ENCODE data around the gene PRKCZ.
A peak's percentile ranks its signal among the peaks of the same experiment; 100 is the strongest.

PRKCZ gene

DNA sequence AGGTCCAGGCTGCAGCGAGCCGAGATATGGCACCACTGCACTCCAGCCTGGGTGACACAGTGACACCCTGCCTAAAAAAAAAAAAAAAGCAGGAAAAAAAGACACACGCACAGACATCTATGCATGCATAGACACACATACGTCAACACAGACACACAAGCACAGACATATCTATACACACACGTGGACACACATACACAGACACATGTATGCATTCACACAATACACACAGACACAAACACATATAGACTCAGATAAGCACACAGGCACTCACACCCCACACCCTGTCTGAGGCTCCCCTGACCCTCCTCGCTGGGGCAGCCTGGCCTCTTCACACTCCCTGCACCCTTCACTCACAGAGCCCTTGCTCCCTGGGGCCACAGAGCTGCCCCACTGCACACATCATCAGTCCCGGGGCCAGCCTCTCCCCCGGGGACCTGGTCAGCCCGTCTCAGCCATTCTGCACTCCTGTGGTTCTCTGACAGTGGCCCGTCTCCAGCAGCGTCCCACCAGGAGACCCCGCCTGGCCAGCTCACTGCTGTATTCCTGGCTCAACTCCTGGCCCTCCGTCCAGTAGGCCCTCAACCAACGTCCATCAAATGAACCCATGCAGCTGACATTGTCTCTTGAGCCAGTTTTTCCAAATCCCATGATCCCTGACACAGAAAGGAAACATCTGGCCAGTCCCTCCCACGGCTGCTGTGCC lies 4.6 kb upstream of the PRKCZ start:
- Histone ChIP-seq H3K27ac (ENCODE audit: low read depth in 2 of 2, low read length in 2 of 2) (peak overlapping the region in 1 of 2 donors; percentile 76), H3K9ac (ENCODE audit: low read depth in 1 of 2, low read length in 2 of 2) (peak overlapping the region in 1 of 2 donors; percentile 54), H3K4me3 (ENCODE audit: low read length in 2 of 2) (no peak overlapping the region), H3K27me3 (ENCODE audit: control insufficient read depth in 2 of 2, insufficient read depth in 2 of 2, low read length in 2 of 2) (peaks cover 0 to 2% of the 10 kb centered on the region in 2 donors), H3K4me1 (ENCODE audit: control insufficient read depth in 2 of 2, insufficient read depth in 2 of 2, low read length in 2 of 2) (peaks cover 37 to 57% of the 10 kb centered on the region in 2 donors), H3K36me3 (ENCODE audit: control insufficient read depth in 2 of 2, insufficient read depth in 2 of 2, low read length in 2 of 2) (no peaks in the 10 kb centered on the region), H3K9me3 (ENCODE audit: control insufficient read depth in 2 of 2, low read length in 2 of 2) (no peaks in the 10 kb centered on the region)

DNA sequence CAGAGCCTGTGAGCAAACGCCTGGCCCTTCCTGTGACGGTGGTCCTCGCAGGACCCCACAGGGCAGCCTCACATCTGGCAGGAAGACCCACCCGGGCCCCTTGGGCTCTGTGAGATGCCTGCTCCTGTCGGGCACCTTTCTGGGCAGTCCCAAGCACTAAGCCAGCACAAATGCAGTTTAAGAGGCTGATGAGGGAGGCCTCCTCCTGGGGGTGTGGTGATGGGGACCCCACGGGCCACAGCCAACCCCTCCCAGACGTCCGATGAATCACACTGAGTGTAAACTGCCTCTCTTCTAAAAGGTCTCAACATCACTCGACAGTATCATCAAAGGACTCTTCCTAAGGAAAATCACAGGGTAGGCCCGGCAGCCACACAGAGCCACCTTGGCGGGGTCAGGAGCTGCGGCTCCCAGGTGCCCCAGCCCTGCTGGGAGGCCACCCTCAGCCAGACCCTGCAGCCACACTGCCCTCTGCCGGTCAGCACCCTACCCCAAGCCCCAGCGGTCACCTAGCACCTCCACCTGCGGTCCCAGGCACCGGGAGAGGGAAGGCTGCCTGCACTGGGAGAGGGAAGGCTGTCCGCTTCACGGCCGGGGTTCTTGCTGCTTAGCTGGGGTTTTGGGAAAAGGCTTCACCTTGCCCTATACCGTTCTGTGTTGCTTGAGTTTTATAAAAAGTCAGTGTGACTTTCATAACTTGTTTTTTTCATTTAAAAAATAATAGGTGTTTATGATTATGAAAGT lies 3.9 kb upstream of the PRKCZ start:
- Histone ChIP-seq H3K36me3 (ENCODE audit: control insufficient read depth in 2 of 2, insufficient read depth in 2 of 2, low read length in 2 of 2) (no peaks in the 10 kb centered on the region), H3K9me3 (ENCODE audit: control insufficient read depth in 2 of 2, low read length in 2 of 2) (no peaks in the 10 kb centered on the region), H3K4me3 (ENCODE audit: low read length in 2 of 2) (peak overlapping the region in 1 of 2 donors; percentile 31), H3K27ac (ENCODE audit: low read depth in 2 of 2, low read length in 2 of 2) (peak overlapping the region; percentile 76 to 90), H3K27me3 (ENCODE audit: control insufficient read depth in 2 of 2, insufficient read depth in 2 of 2, low read length in 2 of 2) (peaks cover 0 to 2% of the 10 kb centered on the region in 2 donors), H3K9ac (ENCODE audit: low read depth in 1 of 2, low read length in 2 of 2) (peak overlapping the region; percentile 9 to 67), H3K4me1 (ENCODE audit: control insufficient read depth in 2 of 2, insufficient read depth in 2 of 2, low read length in 2 of 2) (peaks cover 38 to 57% of the 10 kb centered on the region in 2 donors)

DNA sequence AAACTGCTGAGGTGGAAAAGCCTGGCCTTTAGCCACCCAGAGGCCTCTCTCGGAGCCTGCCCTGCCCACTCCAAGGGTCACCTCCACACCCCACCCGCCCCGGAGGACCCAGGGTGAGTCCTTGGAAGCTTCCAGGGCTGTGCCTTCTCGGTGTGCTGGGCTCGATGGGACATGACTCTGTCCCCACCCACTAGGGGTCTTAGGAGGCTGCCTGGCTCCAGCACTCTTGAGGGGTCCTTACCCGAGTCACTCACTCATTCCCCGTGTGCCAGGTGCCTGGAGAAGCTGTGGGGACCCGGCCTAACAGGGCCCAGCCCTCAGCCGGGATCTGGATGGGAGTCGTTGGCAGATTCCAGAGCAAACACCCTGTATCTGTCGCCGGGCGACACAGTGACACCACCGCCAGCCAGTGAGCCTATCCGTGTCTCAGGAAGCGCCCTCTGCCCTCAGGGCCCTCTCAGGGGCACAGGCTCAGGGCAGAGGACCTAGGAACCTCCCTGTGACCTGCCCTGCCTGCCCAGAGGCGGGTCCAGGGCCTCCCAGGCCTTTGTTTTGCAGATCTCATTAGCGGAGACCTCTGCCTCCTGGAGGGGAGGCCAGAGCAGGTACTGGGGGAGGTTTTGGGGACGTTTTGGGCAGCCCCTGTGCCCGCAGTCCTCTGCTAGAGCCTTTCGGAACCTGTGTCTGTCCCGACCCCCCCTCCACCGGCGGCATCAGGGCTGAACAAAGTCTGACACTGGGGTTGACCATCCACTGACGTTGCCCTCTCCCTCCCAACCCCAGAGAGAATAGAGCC lies 3.1 kb upstream of the PRKCZ start:
- no peaks in the 10 kb centered on the region for H3K36me3 ChIP-seq (ENCODE audit: control insufficient read depth in 2 of 2, insufficient read depth in 2 of 2, low read length in 2 of 2)
- peak overlapping the region; percentile 69 to 90 for H3K27ac ChIP-seq (ENCODE audit: low read depth in 2 of 2, low read length in 2 of 2)
- H3K4me1 ChIP-seq (ENCODE audit: control insufficient read depth in 2 of 2, insufficient read depth in 2 of 2, low read length in 2 of 2), result peaks cover 39 to 57% of the 10 kb centered on the region in 2 donors
- H3K9me3 ChIP-seq (ENCODE audit: control insufficient read depth in 2 of 2, low read length in 2 of 2), result no peaks in the 10 kb centered on the region
- peak overlapping the region; percentile 31 to 35 for H3K4me3 ChIP-seq (ENCODE audit: low read length in 2 of 2)
- H3K9ac ChIP-seq (ENCODE audit: low read depth in 1 of 2, low read length in 2 of 2), result peak overlapping the region; percentile 32 to 67
- no peaks in the 10 kb centered on the region for H3K27me3 ChIP-seq (ENCODE audit: control insufficient read depth in 2 of 2, insufficient read depth in 2 of 2, low read length in 2 of 2)

DNA sequence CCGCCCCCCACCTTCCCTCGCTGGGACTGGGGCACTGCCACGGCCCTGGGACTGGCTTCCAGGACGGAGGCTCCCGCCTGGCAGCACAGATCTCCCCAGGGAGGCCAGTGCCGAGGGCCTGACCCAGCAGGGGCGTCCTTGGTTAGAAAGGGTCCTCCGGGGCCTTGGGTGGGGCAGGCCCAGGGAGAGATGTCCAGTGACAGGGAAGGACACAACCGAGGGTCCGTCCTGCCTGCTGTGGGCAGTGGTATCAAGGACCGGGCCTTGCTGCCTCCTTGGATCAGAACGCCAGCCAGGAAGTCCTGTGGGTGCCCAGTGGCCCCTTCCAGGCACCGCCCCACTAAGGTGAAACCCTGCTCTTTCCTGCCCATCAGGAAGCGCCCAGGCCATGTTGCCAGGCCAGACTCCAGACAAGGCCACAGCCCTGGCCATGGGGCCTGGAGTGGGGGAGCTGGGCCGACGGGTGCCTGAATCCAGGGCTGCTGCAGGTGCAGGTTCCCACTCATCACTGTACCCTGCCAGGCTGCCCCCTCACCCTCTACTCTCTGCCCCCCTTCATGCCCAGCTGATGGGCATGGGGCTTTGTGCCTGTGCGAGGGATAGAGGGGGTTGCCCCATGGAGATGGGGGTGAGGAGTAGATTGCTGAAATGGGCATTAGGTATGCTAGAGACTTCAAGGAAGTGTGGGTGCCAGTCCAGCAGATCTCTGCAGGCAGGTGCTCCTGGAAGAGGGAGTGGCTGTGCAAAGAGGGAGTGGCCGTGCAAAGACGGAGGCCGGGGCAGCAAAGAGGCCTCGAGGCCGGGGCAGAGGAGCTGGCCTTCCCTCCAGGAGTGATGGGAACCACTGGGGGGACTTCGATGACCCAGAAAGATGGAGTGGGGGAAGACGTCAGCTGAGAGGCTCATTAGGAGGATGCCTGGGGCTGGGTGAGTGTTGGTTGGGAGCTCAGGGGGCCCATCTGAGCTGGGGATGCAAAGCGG lies 2.2 kb upstream of the PRKCZ start:
- no peaks in the 10 kb centered on the region for H3K9me3 ChIP-seq (ENCODE audit: control insufficient read depth in 2 of 2, low read length in 2 of 2)
- H3K36me3 ChIP-seq (ENCODE audit: control insufficient read depth in 2 of 2, insufficient read depth in 2 of 2, low read length in 2 of 2), result no peaks in the 10 kb centered on the region
- peak overlapping the region; percentile 10 to 67 for H3K9ac ChIP-seq (ENCODE audit: low read depth in 1 of 2, low read length in 2 of 2)
- H3K4me1 ChIP-seq (ENCODE audit: control insufficient read depth in 2 of 2, insufficient read depth in 2 of 2, low read length in 2 of 2), result peaks cover 39 to 57% of the 10 kb centered on the region in 2 donors
- H3K4me3 ChIP-seq (ENCODE audit: low read length in 2 of 2), result peak overlapping the region in 1 of 2 donors; percentile 11
- peak overlapping the region; percentile 69 to 90 for H3K27ac ChIP-seq (ENCODE audit: low read depth in 2 of 2, low read length in 2 of 2)
- H3K27me3 ChIP-seq (ENCODE audit: control insufficient read depth in 2 of 2, insufficient read depth in 2 of 2, low read length in 2 of 2), result no peaks in the 10 kb centered on the region

DNA sequence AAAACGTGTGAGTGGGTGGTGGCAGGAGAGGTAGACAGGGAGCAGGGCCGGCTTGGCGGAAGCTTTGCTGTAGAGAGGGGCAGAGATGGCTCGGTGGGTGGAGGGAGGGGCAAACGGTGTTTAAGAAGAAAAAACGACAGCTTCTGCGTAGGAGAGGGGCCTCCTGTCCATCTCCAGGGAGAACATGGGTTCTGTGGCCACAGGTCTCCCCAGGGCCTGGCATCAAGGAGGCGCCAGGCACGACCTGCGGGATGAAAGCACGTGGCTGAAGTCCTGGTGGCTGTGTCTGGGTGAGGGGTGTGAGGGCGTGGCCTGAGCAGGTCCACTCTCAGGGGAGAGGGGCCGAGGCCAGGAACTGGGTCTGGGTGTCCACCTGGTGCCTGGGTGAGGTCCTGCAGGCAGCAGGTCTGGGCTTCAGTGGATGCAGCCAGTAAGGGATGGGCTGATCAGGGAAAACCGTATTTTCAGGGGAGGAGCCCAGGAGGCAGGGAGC lies 940 bp upstream of the PRKCZ start:
- H3K4me1 ChIP-seq (ENCODE audit: control insufficient read depth in 2 of 2, insufficient read depth in 2 of 2, low read length in 2 of 2), result peaks cover 35 to 47% of the 10 kb centered on the region in 2 donors
- H3K27me3 ChIP-seq (ENCODE audit: control insufficient read depth in 2 of 2, insufficient read depth in 2 of 2, low read length in 2 of 2), result no peaks in the 10 kb centered on the region
- no peaks in the 10 kb centered on the region for H3K9me3 ChIP-seq (ENCODE audit: control insufficient read depth in 2 of 2, low read length in 2 of 2)
- peak overlapping the region; percentile 82 to 86 for H3K27ac ChIP-seq (ENCODE audit: low read depth in 2 of 2, low read length in 2 of 2)
- H3K4me3 ChIP-seq (ENCODE audit: low read length in 2 of 2), result peak overlapping the region; percentile 70 to 75
- no peaks in the 10 kb centered on the region for H3K36me3 ChIP-seq (ENCODE audit: control insufficient read depth in 2 of 2, insufficient read depth in 2 of 2, low read length in 2 of 2)
- H3K9ac ChIP-seq (ENCODE audit: low read depth in 1 of 2, low read length in 2 of 2), result peak overlapping the region; percentile 68 to 82

GRCh38 chr1:2050461-2050792 lies 216 bp downstream of the PRKCZ start:
- H3K27ac ChIP-seq (ENCODE audit: low read depth in 2 of 2, low read length in 2 of 2), result peak overlapping the region; percentile 70 to 76
- H3K4me3 ChIP-seq (ENCODE audit: low read length in 2 of 2), result peak overlapping the region; percentile 65 to 72
- H3K9ac ChIP-seq (ENCODE audit: low read depth in 1 of 2, low read length in 2 of 2), result peak overlapping the region; percentile 41 to 76
- peaks cover 2% of the 10 kb centered on the region in 2 donors for H3K36me3 ChIP-seq (ENCODE audit: control insufficient read depth in 2 of 2, insufficient read depth in 2 of 2, low read length in 2 of 2)
- no peaks in the 10 kb centered on the region for H3K27me3 ChIP-seq (ENCODE audit: control insufficient read depth in 2 of 2, insufficient read depth in 2 of 2, low read length in 2 of 2)
- H3K4me1 ChIP-seq (ENCODE audit: control insufficient read depth in 2 of 2, insufficient read depth in 2 of 2, low read length in 2 of 2), result peaks cover 29 to 41% of the 10 kb centered on the region in 2 donors
- H3K9me3 ChIP-seq (ENCODE audit: control insufficient read depth in 2 of 2, low read length in 2 of 2), result no peaks in the 10 kb centered on the region

- H3K9ac ChIP-seq (ENCODE audit: low read depth in 1 of 2, low read length in 2 of 2), result peak overlapping the region; percentile 41 to 76
- H3K4me3 ChIP-seq (ENCODE audit: low read length in 2 of 2), result peak overlapping the region; percentile 65 to 72
- H3K9me3 ChIP-seq (ENCODE audit: control insufficient read depth in 2 of 2, low read length in 2 of 2), result no peaks in the 10 kb centered on the region
- H3K27me3 ChIP-seq (ENCODE audit: control insufficient read depth in 2 of 2, insufficient read depth in 2 of 2, low read length in 2 of 2), result no peaks in the 10 kb centered on the region
- H3K27ac ChIP-seq (ENCODE audit: low read depth in 2 of 2, low read length in 2 of 2), result peak overlapping the region; percentile 70 to 76
- peaks cover 4 to 5% of the 10 kb centered on the region in 2 donors for H3K36me3 ChIP-seq (ENCODE audit: control insufficient read depth in 2 of 2, insufficient read depth in 2 of 2, low read length in 2 of 2)
- peaks cover 27 to 37% of the 10 kb centered on the region in 2 donors for H3K4me1 ChIP-seq (ENCODE audit: control insufficient read depth in 2 of 2, insufficient read depth in 2 of 2, low read length in 2 of 2)
Observed at GRCh38 chr1:2050793-2051682, 827 bp downstream of the PRKCZ start.

GRCh38 chr1:2052054-2052679 lies 2.0 kb downstream of the PRKCZ start:
- Histone ChIP-seq H3K27ac (ENCODE audit: low read depth in 2 of 2, low read length in 2 of 2) (no peak overlapping the region), H3K27me3 (ENCODE audit: control insufficient read depth in 2 of 2, insufficient read depth in 2 of 2, low read length in 2 of 2) (no peaks in the 10 kb centered on the region), H3K9ac (ENCODE audit: low read depth in 1 of 2, low read length in 2 of 2) (no peak overlapping the region), H3K4me1 (ENCODE audit: control insufficient read depth in 2 of 2, insufficient read depth in 2 of 2, low read length in 2 of 2) (peaks cover 21 to 26% of the 10 kb centered on the region in 2 donors), H3K9me3 (ENCODE audit: control insufficient read depth in 2 of 2, low read length in 2 of 2) (no peaks in the 10 kb centered on the region), H3K36me3 (ENCODE audit: control insufficient read depth in 2 of 2, insufficient read depth in 2 of 2, low read length in 2 of 2) (peaks cover 5 to 8% of the 10 kb centered on the region in 2 donors), H3K4me3 (ENCODE audit: low read length in 2 of 2) (peak overlapping the region in 1 of 2 donors; percentile 72)

Measured in mucosa of rectum (tissue), 2 donors.